Coronary artery (tissue), 2 donors: Measurements from ENCODE around the gene SRD5A1.
A peak's percentile ranks its signal among the peaks of the same experiment; 100 is the strongest.

Source experiments
- DNase-seq: peaks from one replicate; pipeline ENCODE4 v3.0.0-alpha.2; 2017; ENCODE audit warnings: low spot score
- H3K27ac ChIP-seq, 2 donors: fragments of 200-600 bp; sonication (generic); one replicate each; pipeline ENCODE4 v1.5.1; 2016 to 2019
- H3K4me3 ChIP-seq: fragments of 200-600 bp; sonication (generic); 2 replicates; pipeline ENCODE4 v1.5.1; 2016; ENCODE audit warnings: mild to moderate bottlenecking, moderate library complexity
- CTCF ChIP-seq: fragments of 200-600 bp; sonication (generic); IDR thresholded peaks from one replicate; pipeline ENCODE4 v1.5.1; 2019; ENCODE audit warnings: antibody characterized with exemption

The SRD5A1 gene

GRCh38 chr5:6717687-6718086 is 84.4 kb downstream of the SRD5A1 start:
- Histone ChIP-seq H3K27ac (no peak overlapping the region), H3K4me3 (peak overlapping the region; percentile 90)
- no peak for TF ChIP-seq CTCF
- DNase-seq: peak; percentile 54

GRCh38 chr5:6718161-6718681 is 85.0 kb downstream of the SRD5A1 start:
- TF ChIP-seq CTCF: no peak
- Histone ChIP-seq H3K27ac (no peak overlapping the region), H3K4me3 (no peak overlapping the region)
- DNase-seq: no peak

GRCh38 chr5:6718718-6719117 is 85.5 kb downstream of the SRD5A1 start:
- DNase-seq: no peak
- no peak overlapping the region for H3K4me3 ChIP-seq
- H3K27ac ChIP-seq: no peak overlapping the region
- no peak for TF ChIP-seq CTCF

GRCh38 chr5:6719417-6719816 is 86.2 kb downstream of the SRD5A1 start:
- TF ChIP-seq CTCF: no peak
- Histone ChIP-seq H3K27ac (no peak overlapping the region), H3K4me3 (no peak overlapping the region)
- peak; percentile 66 for DNase-seq

GRCh38 chr5:6719896-6720560 is 86.8 kb downstream of the SRD5A1 start:
- DNase-seq: peak; percentile 66
- Histone ChIP-seq H3K27ac (no peak overlapping the region), H3K4me3 (no peak overlapping the region)
- TF ChIP-seq CTCF: no peak

- H3K27ac ChIP-seq: no peak overlapping the region
- no peak for DNase-seq
- H3K4me3 ChIP-seq: no peak overlapping the region
- TF ChIP-seq CTCF: no peak
Measured at GRCh38 chr5:6720561-6720921, 87.3 kb downstream of the SRD5A1 start.

- Histone ChIP-seq H3K4me3 (peak overlapping the region; percentile 67), H3K27ac (peak overlapping the region; percentile 70 to 74)
- TF ChIP-seq CTCF: no peak
- DNase-seq: peak; percentile 64
Measured at GRCh38 chr5:6721442-6721841, 88.2 kb downstream of the SRD5A1 start.
